Head of caudate nucleus (tissue), 42 donors: ENCODE measurements around the gene CEP164.

Source experiments
- DNase-seq, 42 donors: peaks; one replicate each; pipeline versions ENCODE4 v3.0.0 to v3.0.0-alpha.2; 2020 to 2021; ENCODE audit warnings: mixed read lengths in 7 of 42
- intact Hi-C: fragments of 100-400 bp; cut with DNase I; formaldehyde crosslinking; loops from one replicate; pipeline ENCODE4 v1.15.0; 2022

Gene CEP164

GRCh38 chr11:117412176-117412575 lies 84.5 kb downstream of the CEP164 start:
- DNase-seq = no peak
- intact Hi-C loops = no loop called here

GRCh38 chr11:117412653-117413275 lies 85.1 kb downstream of the CEP164 start:
- DNase-seq = peak in 1 of 42 donors; percentile 21
- intact Hi-C loops = no loop called here

GRCh38 chr11:117413616-117414015 lies 86.0 kb downstream of the CEP164 start:
- no peak for DNase-seq
- intact Hi-C loops = no loop called here

DNA sequence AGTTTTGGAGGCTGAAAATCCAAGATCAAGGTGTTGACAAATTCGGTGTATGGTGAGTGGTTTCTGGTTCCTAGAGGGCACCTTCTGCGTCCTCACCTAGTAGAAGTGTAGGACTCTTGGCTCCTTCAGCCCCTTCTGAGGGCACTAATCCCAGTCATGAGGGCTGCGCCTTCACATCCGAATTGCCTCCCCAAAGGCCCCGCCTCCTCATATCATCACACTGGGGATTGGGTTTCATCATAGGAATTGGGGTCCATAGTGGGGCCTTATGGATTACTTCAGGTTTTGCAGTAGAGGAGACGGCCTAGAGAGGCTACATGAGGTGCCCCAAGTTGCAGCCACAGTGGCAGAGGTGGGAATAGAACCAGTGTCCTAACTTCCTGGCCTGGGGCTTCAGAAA lies 87.1 kb downstream of the CEP164 start:
- DNase-seq = peak in 4 of 42 donors; percentile 3 to 21 (median 12)
- intact Hi-C loops = no loop called here

DNA sequence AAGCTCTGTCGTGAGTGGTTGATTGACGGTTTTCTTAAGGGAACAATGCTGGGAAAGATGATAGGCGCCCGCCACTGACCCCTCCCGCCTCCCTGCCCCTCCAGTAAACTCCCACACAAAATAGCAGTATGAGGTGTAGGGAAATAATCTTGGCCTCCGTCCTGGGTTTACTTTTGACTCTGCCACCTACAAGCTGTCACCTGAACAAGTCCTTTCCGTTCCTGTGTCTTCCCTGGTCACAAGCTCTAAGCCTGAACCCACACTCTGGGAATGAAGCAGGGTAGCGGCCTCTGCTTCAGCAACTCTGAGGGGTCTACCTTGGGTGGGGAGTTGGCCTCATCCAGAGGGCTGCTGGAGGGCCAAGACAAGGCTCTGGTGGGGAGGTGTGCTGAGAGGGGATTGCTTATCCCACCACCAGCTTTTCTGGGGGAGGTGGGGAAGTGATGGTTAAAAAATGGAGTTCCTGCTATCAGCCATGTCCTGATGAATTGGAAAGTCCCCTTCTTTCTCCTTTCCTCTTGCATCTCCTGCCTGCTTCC lies 87.8 kb downstream of the CEP164 start:
- intact Hi-C loops = no loop called here
- peak in 2 of 42 donors; percentile 2 to 18 for DNase-seq

GRCh38 chr11:117417342-117417741 lies 89.7 kb downstream of the CEP164 start:
- intact Hi-C loops = no loop called here
- DNase-seq = no peak

DNA sequence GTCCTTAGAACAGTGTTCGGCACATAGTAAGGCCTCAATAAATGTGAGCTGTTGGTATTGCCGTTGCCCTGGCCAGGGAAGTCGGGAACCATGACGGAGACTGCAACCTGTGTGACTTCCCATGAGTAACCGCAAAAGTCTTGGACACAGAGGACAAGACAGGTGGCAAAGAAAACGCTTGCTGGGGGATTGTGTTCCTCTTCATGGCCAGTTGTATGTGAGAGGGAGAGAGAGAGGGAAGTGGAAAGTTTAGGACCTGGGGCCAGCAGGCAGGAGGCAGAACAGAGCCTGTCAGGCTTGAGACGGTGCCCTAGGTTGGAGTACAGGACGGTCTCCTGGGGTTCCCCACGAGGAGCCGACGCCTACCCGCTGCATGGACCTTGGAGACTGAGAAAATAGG lies 90.2 kb downstream of the CEP164 start:
- intact Hi-C loops = no loop called here
- DNase-seq = peak in 2 of 42 donors; percentile 1 to 19

DNA sequence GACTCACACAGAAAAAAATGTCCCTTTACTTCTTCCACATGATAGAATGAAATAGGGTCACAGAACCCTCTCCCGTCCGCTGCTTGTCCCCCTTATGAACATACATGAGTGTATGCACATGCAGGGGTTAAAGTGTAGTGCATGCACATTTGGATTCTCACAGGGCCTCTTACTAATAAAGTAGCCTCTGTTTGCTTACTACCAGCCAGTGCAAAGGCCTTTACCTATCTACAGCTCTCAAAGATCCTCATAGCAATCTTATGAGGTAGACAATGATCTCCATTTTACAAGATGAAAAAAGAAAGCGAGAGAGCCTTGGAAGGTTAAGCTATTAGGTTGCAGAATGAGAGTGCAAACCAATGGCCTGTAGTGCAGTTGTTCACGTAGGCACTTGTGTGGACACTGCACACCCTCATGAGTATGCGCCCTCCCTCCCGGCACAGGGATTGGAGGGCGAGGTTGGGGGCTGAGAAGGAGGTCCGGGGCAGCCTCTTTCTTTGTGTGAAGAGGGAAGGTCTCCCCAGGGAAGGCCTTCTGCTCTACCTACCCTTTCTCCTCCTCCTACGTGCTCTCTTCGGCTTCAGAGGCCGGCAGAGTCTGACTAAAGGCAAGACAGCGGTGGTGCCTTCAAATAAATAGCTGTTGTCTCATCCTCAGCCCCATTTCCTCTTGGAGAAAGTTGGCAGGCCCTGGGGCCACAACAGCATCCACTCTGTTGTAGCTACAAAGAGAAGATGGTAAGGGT lies 91.3 kb downstream of the CEP164 start:
- DNase-seq = peak in 3 of 42 donors; percentile 1 to 27 (median 10)
- intact Hi-C loops = no loop called here

GRCh38 chr11:117419482-117420142 lies 92.0 kb downstream of the CEP164 start:
- intact Hi-C loops = no loop called here
- DNase-seq = peak in 4 of 42 donors; percentile 1 to 28 (median 10)

- DNase-seq = peak in 4 of 42 donors; percentile 4 to 34 (median 13)
- intact Hi-C loops = no loop called here
Observed at GRCh38 chr11:117420143-117420485, 92.5 kb downstream of the CEP164 start.

- intact Hi-C loops = no loop called here
- DNase-seq = peak in 4 of 42 donors; percentile 2 to 15 (median 10)
Observed at GRCh38 chr11:117420598-117420997, 92.9 kb downstream of the CEP164 start.

GRCh38 chr11:117421041-117421440 lies 93.4 kb downstream of the CEP164 start:
- DNase-seq = peak in 4 of 42 donors; percentile 7 to 33 (median 14)
- intact Hi-C loops = no loop called here

DNA sequence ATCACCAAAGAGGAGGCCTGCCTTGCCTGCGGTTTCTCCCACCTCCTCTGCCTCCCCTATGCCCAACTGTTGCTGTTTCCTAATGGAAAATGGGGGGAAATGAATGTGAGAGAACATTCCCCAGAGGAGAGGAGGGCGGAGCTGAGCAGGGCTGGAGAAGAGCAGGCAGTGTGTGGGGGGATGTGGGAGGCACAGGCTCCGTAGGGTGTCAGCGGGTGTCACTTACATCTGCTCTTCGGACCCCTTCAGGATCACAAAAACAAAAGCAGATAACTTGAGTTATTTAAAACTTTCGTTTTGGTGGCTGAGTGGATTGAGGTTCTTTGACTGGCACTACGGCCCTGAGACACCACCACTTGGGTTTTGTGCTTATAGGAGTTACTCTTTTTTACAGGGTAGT lies 93.8 kb downstream of the CEP164 start:
- DNase-seq = peak in 3 of 42 donors; percentile 1 to 24 (median 23)
- intact Hi-C loops = no loop called here

GRCh38 chr11:117423046-117423575 lies 95.5 kb downstream of the CEP164 start:
- peak in 2 of 42 donors; percentile 14 to 22 for DNase-seq
- intact Hi-C loops = no loop called here

DNA sequence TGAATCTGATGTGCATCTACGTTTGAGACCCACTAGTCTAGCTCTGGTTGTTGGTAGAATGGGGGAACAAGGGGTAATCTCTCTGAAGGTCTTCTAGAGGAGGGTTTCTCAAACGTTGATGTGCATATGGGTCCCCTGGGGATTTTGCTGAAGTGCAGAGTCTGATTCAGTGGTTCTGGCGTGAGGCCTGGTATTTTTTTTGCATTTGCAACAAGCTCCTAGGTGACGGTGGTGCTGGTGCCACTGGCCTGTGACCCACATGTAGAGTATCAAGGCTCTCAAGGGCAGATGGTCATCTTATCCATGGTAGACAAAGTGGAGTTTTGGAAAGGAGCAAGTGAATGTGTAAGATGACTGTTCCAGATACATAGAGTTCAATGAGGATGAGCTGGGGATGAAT lies 97.1 kb downstream of the CEP164 start:
- intact Hi-C loops = loop anchor here (5.0 kb wide), 1 partner anchor 393 kb away; no protein-coding TSS in a partner anchor
- peak in 5 of 42 donors; percentile 0 to 25 (median 5) for DNase-seq

DNA sequence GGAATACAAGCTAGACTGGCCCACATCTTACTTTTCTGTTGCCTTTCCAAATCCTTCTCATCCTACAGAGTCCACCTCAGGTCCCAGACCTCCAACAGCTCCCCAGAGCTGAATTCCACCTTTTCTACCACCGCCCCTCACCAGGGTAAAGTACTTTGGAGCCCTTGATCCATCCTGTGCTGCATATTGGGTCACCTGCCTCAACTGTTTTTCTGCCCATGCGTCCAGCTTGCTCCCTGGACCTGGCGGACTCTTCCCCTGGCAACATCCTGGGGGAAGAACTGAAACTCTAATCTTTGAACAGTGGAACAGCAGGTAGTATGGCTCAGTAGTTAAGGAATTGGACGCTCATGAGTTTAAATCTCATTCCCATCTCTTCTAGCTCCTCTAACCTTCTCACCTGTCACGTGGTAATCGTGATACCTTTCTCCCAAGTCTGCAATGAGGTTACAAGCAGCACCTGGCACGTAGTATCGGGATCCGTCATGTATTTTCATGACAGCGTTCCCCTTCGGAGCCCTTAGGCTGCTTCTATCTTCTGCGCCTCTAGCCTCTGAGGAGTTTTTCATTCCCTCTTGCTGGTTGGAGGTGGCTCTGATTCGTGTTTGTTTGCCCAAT lies 98.1 kb downstream of the CEP164 start:
- peak in 1 of 42 donors; percentile 15 for DNase-seq
- intact Hi-C loops = loop anchor here (5.0 kb wide), 1 partner anchor 392 kb away; no protein-coding TSS in a partner anchor

DNA sequence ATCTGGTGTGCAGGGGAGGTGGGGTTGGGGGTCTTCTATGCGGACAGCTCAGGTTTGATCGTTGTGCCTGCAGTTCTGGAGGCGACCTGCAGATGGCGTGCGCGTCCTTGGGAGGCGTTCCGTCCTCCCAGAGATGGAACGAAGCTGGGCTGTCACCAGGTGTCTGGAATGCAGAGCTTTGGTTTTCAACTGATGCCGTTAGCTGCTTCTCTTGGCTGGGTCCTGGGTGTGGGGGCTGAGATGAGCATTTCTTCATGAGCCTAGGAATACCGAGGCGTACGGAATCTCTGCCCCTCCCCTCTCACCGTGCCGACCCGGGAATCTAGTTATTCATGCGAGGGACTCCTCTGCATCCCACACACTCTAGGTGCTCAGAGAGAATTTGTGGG lies 98.6 kb downstream of the CEP164 start:
- intact Hi-C loops = loop anchor here (5.0 kb wide), 1 partner anchor 391 kb away; no protein-coding TSS in a partner anchor
- DNase-seq = peak; percentile 74 to 94 (median 86)

- intact Hi-C loops = loop anchor here (5.0 kb wide), 1 partner anchor 390 kb away; no protein-coding TSS in a partner anchor
Observed at GRCh38 chr11:117426941-117427340, 99.3 kb downstream of the CEP164 start.

More at GRCh38 chr11:117426941-117427340, 99.3 kb downstream of the CEP164 start:
- no peak for DNase-seq
